ENCODE measurements around the gene CSH2.

The CSH2 gene

GRCh38 chr17:63854709-63855108 lies 18.8 kb downstream of the CSH2 start:
- no peak for DNase-seq

- no peak for DNase-seq
Measured at GRCh38 chr17:63853260-63853659, 20.2 kb downstream of the CSH2 start.

- DNase-seq = no peak
Measured at GRCh38 chr17:63850401-63850800, 23.1 kb downstream of the CSH2 start.

- DNase-seq = peak; percentile 98 to 99 (median 98)
Measured at GRCh38 chr17:63848834-63849689, 24.4 kb downstream of the CSH2 start.

- DNase-seq = no peak
Measured at GRCh38 chr17:63847525-63848249, 25.8 kb downstream of the CSH2 start.

- no peak for DNase-seq
Measured at GRCh38 chr17:63845509-63845908, 28.0 kb downstream of the CSH2 start.

GRCh38 chr17:63843910-63844677 lies 29.4 kb downstream of the CSH2 start:
- no peak for DNase-seq

GRCh38 chr17:63843387-63843888 lies 30.0 kb downstream of the CSH2 start:
- DNase-seq = peak; percentile 74 to 88 (median 84)

- DNase-seq = peak; percentile 98 to 100 (median 99)
Measured at GRCh38 chr17:63842540-63843386, 30.7 kb downstream of the CSH2 start, which contains the start of gene SMARCD2. TSS of gene SMARCD2 (minus strand) at chr17:63842685. CDS start at chr17:63842674, 11 bp downstream.

GRCh38 chr17:63842173-63842539 lies 31.3 kb downstream of the CSH2 start:
- DNase-seq = peak in 3 of 4 experiments; percentile 15 to 56 (median 45)

- peak; percentile 49 to 81 (median 76) for DNase-seq
Measured at GRCh38 chr17:63841350-63842172, 31.9 kb downstream of the CSH2 start.

- DNase-seq = peak in 2 of 4 experiments; percentile 25 to 26
Measured at GRCh38 chr17:63840591-63841349, 32.7 kb downstream of the CSH2 start.

GRCh38 chr17:63838631-63839171 lies 34.8 kb downstream of the CSH2 start:
- DNase-seq = no peak

- DNase-seq = no peak
Measured at GRCh38 chr17:63837962-63838600, 35.4 kb downstream of the CSH2 start.

GRCh38 chr17:63837480-63837879 lies 36.0 kb downstream of the CSH2 start:
- no peak for DNase-seq

- DNase-seq = no peak
Measured at GRCh38 chr17:63836811-63837210, 36.7 kb downstream of the CSH2 start.

GRCh38 chr17:63835167-63835720 lies 38.2 kb downstream of the CSH2 start:
- DNase-seq = no peak

GRCh38 chr17:63834431-63835166 lies 38.9 kb downstream of the CSH2 start:
- peak; percentile 64 to 87 (median 82) for DNase-seq

Data from suppressor macrophage (primary cell).